A673 (cell line): ENCODE measurements around the gene TPGS1. TPM values are rescaled to one million over a fixed set of nuclear protein-coding genes. Genes with fewer than 3 reads are reported as not detected.
"Not testable (repeated sequence)": the region's sequence is repeated elsewhere in the genome, so short reads cannot be mapped to it uniquely, and the experiment has no call there.

Source experiments
- BruUV-seq: library from RNA; stranded (reverse); fragments of 400-500 nt; replicated peaks from 2 replicates; lab custom pipeline; 2021; lab: Mats Ljungman, UMichigan
- CTCF ChIA-PET: fragments of 300-600 bp; sonication (Branson Sonifier 250); formaldehyde crosslinking; loops from one replicate; lab custom pipeline; 2022; ENCODE audit warnings: antibody characterized with exemption; lab: Charles Lee
- POLR2A ChIA-PET: fragments of 300-600 bp; sonication (Branson Sonifier 250); formaldehyde crosslinking; loops from one replicate; lab custom pipeline; 2022; ENCODE audit warnings: antibody characterized with exemption; ENCODE audit not compliant: low non-redundant PET; lab: Charles Lee
- DNase-seq: peaks from one replicate; pipeline ENCODE4 v3.0.0-alpha.2; 2015; ENCODE audit warnings: low spot score
- H3K27ac ChIP-seq: fragments of 200-600 bp; sonication (generic); 2 replicates; pipeline ENCODE4 v1.5.1; 2016; ENCODE audit warnings: mixed run types, low read depth, mild to moderate bottlenecking, mixed read lengths, antibody characterized with exemption, low read length; ENCODE audit not compliant: poor library complexity, severe bottlenecking
- H3K27me3 ChIP-seq: fragments of 200-600 bp; sonication (generic); replicated peaks from 2 replicates; pipeline ENCODE4 v1.6.1; 2017; ENCODE audit warnings: mixed run types, low read depth, mild to moderate bottlenecking, mixed read lengths, antibody characterized with exemption, low read length; ENCODE audit not compliant: insufficient read depth, poor library complexity
- H3K36me3 ChIP-seq: fragments of 200-600 bp; sonication (generic); 2 replicates; pipeline ENCODE4 v1.6.1; 2016; ENCODE audit warnings: mixed run types, mild to moderate bottlenecking, mixed read lengths, antibody characterized with exemption, low read length; ENCODE audit not compliant: insufficient read depth, poor library complexity, severe bottlenecking
- H3K4me1 ChIP-seq: fragments of 200-600 bp; sonication (generic); 2 replicates; pipeline ENCODE4 v1.6.1; 2017; ENCODE audit warnings: mixed run types, mild to moderate bottlenecking, mixed read lengths, antibody characterized with exemption, low read length; ENCODE audit not compliant: insufficient read depth, poor library complexity, severe bottlenecking
- H3K4me3 ChIP-seq: fragments of 200-600 bp; sonication (generic); 2 replicates; pipeline ENCODE4 v1.5.1; 2016; ENCODE audit warnings: low read depth, mixed run types, mild to moderate bottlenecking, mixed read lengths, low read length; ENCODE audit not compliant: poor library complexity, severe bottlenecking
- H3K9me3 ChIP-seq: fragments of 200-600 bp; sonication (generic); 2 replicates; pipeline ENCODE4 v1.6.1; 2016; ENCODE audit warnings: mixed run types, low read depth, mild to moderate bottlenecking, mixed read lengths, antibody characterized with exemption, low read length; ENCODE audit not compliant: poor library complexity, severe bottlenecking
- EZH2 ChIP-seq: fragments of 200-600 bp; sonication (generic); IDR thresholded peaks from 2 replicates; pipeline ENCODE4 v1.6.1; 2017; ENCODE audit warnings: borderline replicate concordance, low read depth, mild to moderate bottlenecking, mixed read lengths, antibody characterized with exemption, low read length; ENCODE audit not compliant: poor library complexity, severe bottlenecking
- intact Hi-C: fragments of 100-400 bp; cut with micrococcal nuclease; formaldehyde crosslinking; loops from one replicate; pipeline ENCODE4 v1.10.0; 2022; ENCODE audit not compliant: unreplicated experiment
- total RNA-seq: library from RNA; stranded (reverse); gene quantifications from 2 replicates; pipeline ENCODE4 v1.2.3, GENCODE V29; 2021
- TF ChIP-seq, protein P1 (sequence below): fragments of 300-800, 200-600 bp; sonication (generic); conservative IDR thresholded peaks from 2 replicates; pipeline ENCODE4 v1.5.1; 2017; ENCODE audit warnings: low read depth, mild to moderate bottlenecking, antibody characterized with exemption, low read length, moderate library complexity, mixed read lengths

Gene TPGS1
- total RNA-seq, 1 experiment from 2014 or later, result 22.2 TPM

DNA sequence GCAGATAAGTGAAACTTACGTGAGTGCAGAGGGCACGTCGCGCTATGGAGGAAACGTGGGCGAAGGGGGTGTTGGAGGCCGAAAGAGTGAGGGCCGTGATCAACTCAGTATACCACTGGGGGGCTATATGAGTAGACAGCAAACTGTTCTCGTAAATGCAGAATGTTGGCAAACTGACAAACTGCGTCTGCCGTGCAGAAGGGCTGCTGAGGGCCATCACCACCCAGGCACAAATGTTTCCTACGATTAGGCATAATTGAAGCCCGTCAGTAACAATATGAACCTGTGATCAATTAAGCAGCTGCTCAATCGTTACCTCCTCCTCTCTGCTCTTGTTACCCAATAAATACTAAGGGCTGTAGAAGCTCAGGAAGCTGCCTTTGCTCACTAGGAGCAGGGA, 28.3 kb upstream of the TPGS1 start:
- BruUV-seq, result no TSS peak
- H3K36me3 ChIP-seq, result no peaks in the 10 kb centered on the region

DNA sequence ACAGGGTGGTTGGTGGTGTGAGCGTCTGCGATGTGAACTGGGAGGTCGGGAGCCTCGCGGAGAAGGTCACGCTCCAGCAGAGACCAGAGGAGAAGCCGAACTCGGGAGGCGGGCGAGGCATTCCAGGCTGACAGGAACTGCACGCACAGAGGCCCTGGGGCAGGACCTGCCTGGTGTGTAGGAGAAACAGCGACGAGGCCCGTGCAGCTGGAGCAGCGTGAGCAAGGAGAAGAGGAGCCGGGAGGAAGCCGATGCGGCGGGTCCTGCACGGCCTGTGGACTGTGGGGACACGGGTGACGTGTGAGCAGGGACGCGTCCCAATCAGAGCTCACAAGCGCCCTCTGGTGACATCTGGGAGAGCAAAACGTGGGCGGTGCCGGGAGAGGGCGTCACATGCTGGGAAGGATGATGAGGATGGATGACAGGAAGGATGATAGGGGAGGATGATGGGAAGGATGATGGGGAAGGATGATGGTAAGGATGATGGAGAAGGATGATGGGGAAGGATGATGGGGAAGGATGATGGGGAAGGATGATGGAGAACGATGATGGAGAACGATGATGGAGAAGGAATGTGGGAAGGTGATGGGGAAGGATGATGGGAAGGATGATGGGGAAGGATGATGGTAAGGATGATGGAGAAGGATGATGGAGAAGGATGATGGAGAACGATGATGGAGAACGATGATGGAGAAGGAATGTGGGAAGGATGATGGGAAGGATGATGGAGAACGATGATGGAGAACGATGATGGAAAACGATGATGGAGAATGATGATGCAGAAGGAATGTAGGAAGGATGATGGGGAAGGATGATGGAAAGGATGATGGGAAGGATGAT, 27.1 kb upstream of the TPGS1 start:
- Histone ChIP-seq H3K9me3 (no peaks in the 10 kb centered on the region), H3K4me1 (peaks cover 10% of the 10 kb centered on the region), H3K4me3 (no peak overlapping the region), H3K27ac (no peak overlapping the region), H3K27me3 (peaks cover 10% of the 10 kb centered on the region), H3K36me3 (no peaks in the 10 kb centered on the region)
- intact Hi-C loops, result loop anchor here (10.0 kb wide), 1 partner anchor 75 kb away; the partner anchor contains the start of gene C2CD4C
- DNase-seq, result peak; percentile 85
- CTCF ChIA-PET, result interaction anchor here (0.6 to 1.4 kb wide), 3 partner anchors 26 to 109 kb away, joined by 3 to 11 read pairs (median 4); no protein-coding TSS in a partner anchor
- TF ChIP-seq EZH2, result no peak
- TF ChIP-seq, protein P1, sequence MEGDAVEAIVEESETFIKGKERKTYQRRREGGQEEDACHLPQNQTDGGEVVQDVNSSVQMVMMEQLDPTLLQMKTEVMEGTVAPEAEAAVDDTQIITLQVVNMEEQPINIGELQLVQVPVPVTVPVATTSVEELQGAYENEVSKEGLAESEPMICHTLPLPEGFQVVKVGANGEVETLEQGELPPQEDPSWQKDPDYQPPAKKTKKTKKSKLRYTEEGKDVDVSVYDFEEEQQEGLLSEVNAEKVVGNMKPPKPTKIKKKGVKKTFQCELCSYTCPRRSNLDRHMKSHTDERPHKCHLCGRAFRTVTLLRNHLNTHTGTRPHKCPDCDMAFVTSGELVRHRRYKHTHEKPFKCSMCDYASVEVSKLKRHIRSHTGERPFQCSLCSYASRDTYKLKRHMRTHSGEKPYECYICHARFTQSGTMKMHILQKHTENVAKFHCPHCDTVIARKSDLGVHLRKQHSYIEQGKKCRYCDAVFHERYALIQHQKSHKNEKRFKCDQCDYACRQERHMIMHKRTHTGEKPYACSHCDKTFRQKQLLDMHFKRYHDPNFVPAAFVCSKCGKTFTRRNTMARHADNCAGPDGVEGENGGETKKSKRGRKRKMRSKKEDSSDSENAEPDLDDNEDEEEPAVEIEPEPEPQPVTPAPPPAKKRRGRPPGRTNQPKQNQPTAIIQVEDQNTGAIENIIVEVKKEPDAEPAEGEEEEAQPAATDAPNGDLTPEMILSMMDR, result peak; percentile 86
- no TSS peak for BruUV-seq
- POLR2A ChIA-PET, result no interaction called here

More for the DNA sequence above, 28.3 kb upstream of the TPGS1 start:
- Histone ChIP-seq H3K4me3 (no peak overlapping the region), H3K27me3 (no peaks in the 10 kb centered on the region), H3K27ac (no peak overlapping the region), H3K4me1 (peaks cover 10% of the 10 kb centered on the region), H3K9me3 (no peaks in the 10 kb centered on the region)
- intact Hi-C loops, result no loop called here
- POLR2A ChIA-PET, result no interaction called here
- CTCF ChIA-PET, result interaction anchor here (1.4 kb wide), 1 partner anchor 28 kb away, joined by 11 read pairs; no protein-coding TSS in a partner anchor
- TF ChIP-seq, protein P1, result no peak
- TF ChIP-seq EZH2, result no peak
- DNase-seq, result no peak

DNA sequence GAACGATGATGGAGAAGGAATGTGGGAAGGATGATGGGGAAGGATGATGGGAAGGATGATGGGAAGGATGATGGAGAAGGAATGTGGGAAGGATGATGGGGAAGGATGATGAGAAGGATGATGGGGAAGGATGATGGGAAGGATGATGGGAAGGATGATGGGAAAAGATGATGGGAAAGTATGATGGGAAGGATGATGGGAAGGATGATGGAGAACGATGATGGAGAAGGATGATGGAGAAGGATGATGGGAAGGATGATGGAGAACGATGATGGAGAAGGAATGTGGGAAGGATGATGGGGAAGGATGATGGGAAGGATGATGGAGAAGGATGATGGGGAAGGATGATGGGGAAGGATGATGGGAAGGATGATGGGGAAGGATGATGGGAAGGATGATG, 26.2 kb upstream of the TPGS1 start:
- POLR2A ChIA-PET, H3K27ac ChIP-seq, BruUV-seq, DNase-seq, CTCF ChIA-PET, H3K9me3 ChIP-seq, H3K4me3 ChIP-seq, H3K36me3 ChIP-seq: not testable (repeated sequence)
- Histone ChIP-seq H3K27me3 (peaks cover 19% of the 10 kb centered on the region), H3K4me1 (peaks cover 10% of the 10 kb centered on the region)
- intact Hi-C loops, result loop anchor here (10.0 kb wide), 1 partner anchor 76 kb away; the partner anchor contains the start of gene C2CD4C
